ENCODE results near the gene SQSTM1. TPM values are rescaled to one million over a fixed set of nuclear protein-coding genes. Genes with fewer than 3 reads are reported as not detected.
A peak's percentile ranks its signal among the peaks of the same experiment; 100 is the strongest.

The SQSTM1 gene
- total RNA-seq, 1 experiment from 2014 or later: 1,203 TPM

- in situ Hi-C loops (cut with HindIII; ENCODE audit: low pct_unique_long_range_greater_than_20kb, low sequenced_read_pairs): no loop called here
- DNase-seq (ENCODE audit: low read depth): peak; percentile 98
Observed at GRCh38 chr5:179819296-179820126, 1.2 kb upstream of the SQSTM1 start.

GRCh38 chr5:179820127-179820482, 600 bp upstream of the SQSTM1 start:
- in situ Hi-C loops (cut with HindIII; ENCODE audit: low pct_unique_long_range_greater_than_20kb, low sequenced_read_pairs): no loop called here
- DNase-seq (ENCODE audit: low read depth): no peak

- in situ Hi-C loops (cut with HindIII; ENCODE audit: low pct_unique_long_range_greater_than_20kb, low sequenced_read_pairs): no loop called here
- DNase-seq (ENCODE audit: low read depth): peak; percentile 89
Observed at GRCh38 chr5:179821298-179822058, 773 bp downstream of the SQSTM1 start.

- in situ Hi-C loops (cut with HindIII; ENCODE audit: low pct_unique_long_range_greater_than_20kb, low sequenced_read_pairs): no loop called here
Observed at GRCh38 chr5:179822059-179822432, 1.3 kb downstream of the SQSTM1 start.

GRCh38 chr5:179822444-179822990, 1.8 kb downstream of the SQSTM1 start:
- in situ Hi-C loops (cut with HindIII; ENCODE audit: low pct_unique_long_range_greater_than_20kb, low sequenced_read_pairs): no loop called here
- no peak for DNase-seq (ENCODE audit: low read depth)

More at GRCh38 chr5:179822059-179822432, 1.3 kb downstream of the SQSTM1 start:
- DNase-seq (ENCODE audit: low read depth): no peak

GRCh38 chr5:179823937-179824744, 3.4 kb downstream of the SQSTM1 start:
- in situ Hi-C loops (cut with HindIII; ENCODE audit: low pct_unique_long_range_greater_than_20kb, low sequenced_read_pairs): no loop called here
- no peak for DNase-seq (ENCODE audit: low read depth)

GRCh38 chr5:179824745-179825112, 4.0 kb downstream of the SQSTM1 start:
- in situ Hi-C loops (cut with HindIII; ENCODE audit: low pct_unique_long_range_greater_than_20kb, low sequenced_read_pairs): no loop called here
- no peak for DNase-seq (ENCODE audit: low read depth)

GRCh38 chr5:179825655-179826182, 5.0 kb downstream of the SQSTM1 start:
- in situ Hi-C loops (cut with HindIII; ENCODE audit: low pct_unique_long_range_greater_than_20kb, low sequenced_read_pairs): no loop called here
- peak; percentile 63 for DNase-seq (ENCODE audit: low read depth)

GRCh38 chr5:179827680-179828079, 7.0 kb downstream of the SQSTM1 start:
- DNase-seq (ENCODE audit: low read depth): peak; percentile 68
- in situ Hi-C loops (cut with HindIII; ENCODE audit: low pct_unique_long_range_greater_than_20kb, low sequenced_read_pairs): no loop called here

GRCh38 chr5:179828756-179829421, 8.2 kb downstream of the SQSTM1 start:
- in situ Hi-C loops (cut with HindIII; ENCODE audit: low pct_unique_long_range_greater_than_20kb, low sequenced_read_pairs): no loop called here
- DNase-seq (ENCODE audit: low read depth): no peak

- in situ Hi-C loops (cut with HindIII; ENCODE audit: low pct_unique_long_range_greater_than_20kb, low sequenced_read_pairs): no loop called here
- DNase-seq (ENCODE audit: low read depth): peak; percentile 36
Observed at GRCh38 chr5:179829732-179830435, 9.2 kb downstream of the SQSTM1 start.

GRCh38 chr5:179830818-179831468, 10.2 kb downstream of the SQSTM1 start:
- in situ Hi-C loops (cut with HindIII; ENCODE audit: low pct_unique_long_range_greater_than_20kb, low sequenced_read_pairs): no loop called here
- no peak for DNase-seq (ENCODE audit: low read depth)

GRCh38 chr5:179832039-179832745, 11.5 kb downstream of the SQSTM1 start:
- DNase-seq (ENCODE audit: low read depth): peak; percentile 26
- in situ Hi-C loops (cut with HindIII; ENCODE audit: low pct_unique_long_range_greater_than_20kb, low sequenced_read_pairs): no loop called here

GRCh38 chr5:179833056-179833708, 12.5 kb downstream of the SQSTM1 start:
- in situ Hi-C loops (cut with HindIII; ENCODE audit: low pct_unique_long_range_greater_than_20kb, low sequenced_read_pairs): no loop called here
- peak; percentile 35 for DNase-seq (ENCODE audit: low read depth)

- in situ Hi-C loops (cut with HindIII; ENCODE audit: low pct_unique_long_range_greater_than_20kb, low sequenced_read_pairs): no loop called here
- no peak for DNase-seq (ENCODE audit: low read depth)
Observed at GRCh38 chr5:179833709-179834070, 13.0 kb downstream of the SQSTM1 start.

- in situ Hi-C loops (cut with HindIII; ENCODE audit: low pct_unique_long_range_greater_than_20kb, low sequenced_read_pairs): no loop called here
- DNase-seq (ENCODE audit: low read depth): no peak
Observed at GRCh38 chr5:179834120-179834519, 13.4 kb downstream of the SQSTM1 start.
